Measurements from ENCODE around the gene CDC42BPA.

Gene CDC42BPA

GRCh38 chr1:227333423-227333822 lies 15.1 kb upstream of the CDC42BPA start:
- no peak for DNase-seq

DNA sequence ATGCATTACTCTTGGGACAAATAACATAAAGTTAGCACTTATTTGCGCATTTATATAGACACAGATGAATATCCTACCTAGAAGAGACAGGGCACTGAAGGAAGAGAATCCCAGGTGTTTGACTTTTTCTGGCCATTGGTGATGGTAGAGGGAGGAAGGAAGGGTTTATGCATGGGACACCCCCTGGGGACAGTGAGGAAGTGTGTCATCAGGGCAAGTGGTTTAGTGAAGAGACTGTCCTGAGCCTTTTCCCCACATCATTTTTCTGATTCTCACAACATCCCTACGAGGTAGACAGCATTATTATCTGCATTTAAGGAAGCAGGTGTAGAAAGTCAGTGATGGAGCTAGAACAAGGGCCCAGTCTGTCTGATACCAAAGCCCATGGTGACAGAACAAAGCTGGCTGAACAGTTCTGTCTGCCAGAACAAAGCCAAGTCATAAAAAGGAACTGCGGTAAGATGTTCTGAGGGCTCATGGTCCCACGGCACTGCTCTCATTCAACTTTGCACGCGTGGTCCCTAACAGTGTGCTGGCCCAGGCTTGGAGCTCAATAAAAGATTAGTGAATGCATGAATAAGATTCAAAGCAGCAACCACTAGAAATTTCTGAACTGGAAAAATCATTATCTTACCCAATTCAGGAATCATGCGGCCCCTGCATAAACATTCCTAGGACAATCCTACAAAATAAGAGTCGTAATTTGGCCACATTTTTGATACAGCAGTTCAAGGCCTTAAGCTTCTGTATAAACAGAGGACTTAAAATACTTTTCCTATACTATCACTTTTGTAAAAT lies 12.2 kb upstream of the CDC42BPA start:
- DNase-seq: no peak

GRCh38 chr1:227328405-227329019 lies 10.2 kb upstream of the CDC42BPA start:
- no peak for DNase-seq

DNA sequence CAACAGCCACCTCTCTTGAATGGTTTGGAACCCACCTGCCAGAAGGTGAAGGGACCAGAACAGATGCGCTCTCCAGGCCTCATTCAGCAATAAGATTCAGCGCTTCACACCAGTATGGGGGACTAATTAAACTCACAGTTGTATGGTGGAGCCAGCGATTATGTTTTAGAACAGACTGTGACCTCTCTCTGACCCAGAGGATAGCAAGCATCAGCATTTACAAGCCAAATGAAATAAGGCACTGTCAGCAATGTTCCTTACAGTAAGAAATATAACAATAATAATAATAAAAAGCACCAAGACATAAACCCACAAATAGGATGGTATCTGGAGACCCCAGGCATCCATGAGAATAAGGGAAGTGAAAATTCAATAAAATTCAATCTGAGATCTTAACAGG lies 6.9 kb upstream of the CDC42BPA start:
- DNase-seq: no peak

- no peak for DNase-seq
Observed at GRCh38 chr1:227323967-227324268, 5.6 kb upstream of the CDC42BPA start.

DNA sequence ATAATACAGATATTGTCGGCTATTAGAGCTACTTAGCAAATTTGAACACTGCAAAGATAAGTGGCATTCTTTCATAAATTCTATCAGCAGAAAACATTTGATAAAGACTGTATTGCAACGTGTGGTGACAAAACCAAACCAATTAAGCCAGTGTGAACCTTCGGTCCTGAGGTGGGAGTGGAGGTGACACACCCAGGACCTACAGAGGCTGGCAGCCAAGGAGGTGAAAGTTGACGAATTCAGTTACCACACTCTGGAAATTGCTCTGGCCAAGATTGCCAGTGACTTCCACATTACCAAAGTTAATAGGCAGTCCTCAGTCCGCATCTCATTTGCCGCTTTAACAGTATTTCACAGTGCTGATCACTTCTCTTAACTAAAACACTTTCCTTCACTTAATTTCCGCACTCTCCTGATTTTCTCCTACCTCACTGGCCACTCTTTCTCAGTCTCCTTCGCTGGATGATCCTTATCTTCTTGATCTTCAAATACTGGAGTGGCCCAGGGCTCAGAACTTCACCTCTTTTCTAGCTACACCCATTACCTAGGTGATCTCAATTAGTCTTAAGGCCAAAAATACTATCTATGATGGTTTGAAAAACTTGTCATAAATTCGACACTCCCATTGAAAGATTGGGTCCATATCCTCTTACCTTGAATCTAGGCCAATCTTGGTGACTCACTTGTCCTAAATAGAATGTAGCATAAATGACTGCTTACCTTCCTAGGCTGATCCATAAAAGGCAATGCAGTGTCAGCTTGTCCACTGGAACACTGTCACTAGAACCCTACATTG lies 5.1 kb upstream of the CDC42BPA start:
- DNase-seq: no peak

DNA sequence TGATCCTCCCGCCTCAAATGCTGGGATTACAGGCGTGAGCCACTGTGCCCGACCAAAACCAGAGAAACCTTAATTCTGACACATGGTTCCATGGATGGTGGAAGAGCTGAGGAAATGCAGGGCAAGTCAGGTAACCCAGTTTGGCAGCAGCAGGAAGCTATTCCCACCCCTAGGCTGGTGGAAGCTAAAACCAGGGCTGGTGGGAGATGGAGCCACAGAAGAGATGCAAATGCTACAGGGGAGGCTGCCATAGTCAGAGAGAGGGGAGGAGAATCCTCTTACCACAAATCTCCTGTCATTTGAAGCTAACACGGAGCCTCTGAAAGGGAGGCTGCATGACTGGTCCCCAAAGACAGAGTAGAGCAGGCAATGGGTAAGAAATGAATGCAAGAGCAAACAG lies 4.1 kb upstream of the CDC42BPA start:
- no peak for DNase-seq

- peak; percentile 37 for DNase-seq
Observed at GRCh38 chr1:227321035-227321434, 2.7 kb upstream of the CDC42BPA start.

- DNase-seq: no peak
Observed at GRCh38 chr1:227320476-227320875, 2.2 kb upstream of the CDC42BPA start.

DNA sequence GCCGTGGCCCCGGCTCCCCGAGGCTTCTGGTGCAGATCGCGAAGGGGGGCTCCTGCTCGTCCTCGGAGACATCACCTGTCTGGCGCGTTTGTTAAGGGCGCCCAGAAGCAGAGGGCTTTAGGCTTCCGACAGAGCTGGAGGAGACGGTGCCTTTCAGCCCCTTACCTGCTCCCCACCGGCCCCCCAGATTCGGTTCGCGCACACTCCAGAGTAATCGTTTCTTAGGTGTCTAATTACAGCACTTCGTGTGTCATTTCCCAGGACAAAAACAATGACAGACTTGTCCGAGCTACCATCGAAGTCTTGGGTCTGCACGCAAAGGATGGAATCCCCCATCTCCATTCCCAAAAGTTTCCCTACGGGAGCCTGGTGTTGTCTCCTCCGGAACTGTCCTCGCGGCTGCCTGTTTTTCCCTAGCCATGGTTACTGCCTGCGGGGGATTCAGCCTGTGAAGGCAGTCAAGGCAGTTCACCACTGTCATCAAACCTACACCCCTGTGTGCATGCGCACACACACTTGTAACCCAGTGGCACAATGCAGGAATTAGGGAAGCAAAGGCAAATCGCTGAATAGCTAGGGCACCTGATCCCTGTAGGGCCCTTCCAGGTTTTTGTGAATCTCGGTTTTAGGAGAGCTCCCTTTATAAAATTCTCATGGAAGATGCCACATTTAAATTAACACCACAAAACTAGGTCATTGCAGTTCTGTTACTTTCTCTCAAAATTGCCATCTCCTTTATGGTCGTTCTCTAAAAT lies 738 bp upstream of the CDC42BPA start:
- DNase-seq: peak; percentile 45

DNA sequence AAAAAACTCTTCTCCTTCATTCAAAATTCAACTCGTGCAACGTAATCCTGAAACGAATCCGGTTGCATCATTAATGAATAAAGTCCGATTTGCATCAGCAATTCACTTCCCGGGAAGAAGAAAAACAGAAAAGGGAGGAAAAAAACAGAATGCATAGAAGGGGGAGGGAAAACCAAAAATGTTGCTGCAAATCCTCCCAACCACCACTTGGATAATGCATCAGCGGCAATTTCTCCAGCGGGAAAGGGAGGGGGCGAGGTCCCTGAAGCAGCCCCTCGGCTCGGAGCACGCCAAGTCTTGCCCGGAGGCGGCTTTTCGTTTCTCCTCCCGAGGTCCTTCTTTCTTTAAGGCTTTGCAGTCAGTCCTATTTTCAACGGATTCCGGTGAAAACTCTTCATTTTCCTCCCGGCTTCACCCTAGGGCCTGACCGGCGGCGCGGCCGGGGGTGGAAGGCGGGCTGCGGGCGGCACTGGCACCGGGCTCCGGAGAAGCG lies 723 bp downstream of the CDC42BPA start:
- peak; percentile 76 for DNase-seq

DNA sequence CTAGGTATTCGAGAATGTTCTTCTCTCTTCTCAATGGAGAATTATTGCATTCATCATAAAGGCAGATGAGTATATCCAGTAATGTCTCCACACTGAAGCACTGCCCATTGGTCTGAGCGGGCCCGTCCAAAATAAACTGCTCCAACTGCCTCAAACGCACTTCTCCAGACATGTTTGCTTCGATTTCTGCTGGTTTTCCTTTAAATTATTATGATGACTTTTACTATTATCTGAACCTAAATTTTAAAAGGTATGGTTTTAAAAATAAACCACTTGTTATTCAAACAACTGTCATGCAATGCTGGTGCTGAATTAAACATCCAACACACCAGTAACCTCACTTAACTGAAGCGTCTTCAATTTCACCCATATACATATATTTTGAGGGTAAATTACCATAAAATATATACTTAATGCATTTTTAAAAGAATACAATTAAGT lies 1.3 kb downstream of the CDC42BPA start:
- DNase-seq: peak; percentile 52

GRCh38 chr1:227316456-227316855 lies 1.8 kb downstream of the CDC42BPA start:
- peak; percentile 23 for DNase-seq

GRCh38 chr1:227315629-227316346 lies 2.5 kb downstream of the CDC42BPA start:
- DNase-seq: peak; percentile 61

DNA sequence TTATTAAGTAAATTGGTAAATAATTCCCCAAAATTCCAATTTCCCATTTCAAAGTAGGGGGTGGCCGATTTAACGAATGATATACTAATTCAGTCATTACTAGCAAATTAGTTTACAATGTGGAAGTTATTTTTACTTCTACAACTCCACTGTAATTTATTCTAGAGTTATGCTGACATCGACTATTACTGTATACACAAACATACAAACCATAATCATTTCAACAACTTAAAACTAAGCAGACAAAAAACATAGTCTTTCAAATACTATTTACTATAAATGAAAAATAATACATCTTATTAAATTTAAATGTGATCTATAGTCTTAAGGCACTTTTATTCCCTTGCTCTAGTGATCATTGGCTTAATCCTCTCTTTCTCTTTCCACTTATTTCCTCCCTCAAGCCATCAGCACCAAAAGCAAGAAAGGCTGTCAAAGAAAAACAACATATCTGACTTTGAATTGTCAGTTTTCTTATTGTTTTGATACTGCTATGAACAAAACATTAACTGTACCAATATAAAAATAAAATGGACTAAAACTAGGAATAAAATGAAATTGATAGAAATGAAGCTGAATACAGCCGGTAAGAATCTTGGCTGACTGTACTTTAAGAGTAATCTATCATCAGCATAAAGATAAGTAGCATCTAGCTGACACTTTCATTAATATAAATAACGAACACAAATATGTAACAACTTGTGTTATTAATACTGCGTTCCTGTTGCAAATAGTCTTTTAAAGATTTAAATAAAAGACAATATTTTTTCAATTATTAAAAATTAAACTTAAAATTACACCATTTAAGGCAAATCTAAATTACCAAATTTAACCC lies 4.1 kb downstream of the CDC42BPA start:
- no peak for DNase-seq

DNA sequence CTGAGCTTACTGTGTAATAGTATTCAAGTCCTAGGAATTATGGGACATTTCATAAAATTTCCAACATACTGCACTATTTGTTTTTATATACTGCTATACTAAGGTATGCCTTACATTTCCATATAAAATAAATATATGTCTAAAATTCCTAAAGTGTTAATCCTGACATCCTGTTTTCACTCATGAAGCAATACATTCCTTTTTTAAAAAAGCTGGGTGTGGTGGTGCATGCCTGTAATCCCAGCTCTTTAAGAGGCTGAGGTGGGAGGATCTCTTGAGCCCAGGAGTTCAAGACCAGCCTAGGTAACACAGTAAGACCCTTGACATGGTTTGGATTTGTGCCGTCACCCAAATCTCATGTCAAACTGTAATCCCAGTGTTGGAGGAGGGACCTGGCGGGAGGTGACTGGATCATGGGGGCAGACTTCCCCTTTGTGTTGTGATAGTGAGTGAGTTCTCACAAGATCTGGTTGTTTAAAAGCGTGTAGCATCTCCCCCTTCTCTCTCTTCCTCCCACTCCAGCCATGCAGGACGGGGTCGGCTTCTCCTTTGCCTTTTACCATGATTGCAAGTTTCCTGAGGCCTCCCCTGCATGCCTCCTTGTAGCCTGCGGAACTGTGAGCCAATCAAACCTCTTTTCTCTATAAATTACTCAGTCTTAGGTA lies 5.8 kb downstream of the CDC42BPA start:
- DNase-seq: no peak

- no peak for DNase-seq
Observed at GRCh38 chr1:227311389-227312001, 6.8 kb downstream of the CDC42BPA start.

GRCh38 chr1:227308367-227309336 lies 9.6 kb downstream of the CDC42BPA start:
- no peak for DNase-seq

- DNase-seq: no peak
Observed at GRCh38 chr1:227306689-227307088, 11.6 kb downstream of the CDC42BPA start.

Data from hematopoietic multipotent progenitor cell treated with erythropoietin and hydrocortisone succinate and interleukin-3 and kit ligand, for 4 days (in vitro differentiated cells).